H1 (cell line): ENCODE data around the gene GPS2. TPM values are rescaled to one million over a fixed set of nuclear protein-coding genes. Genes with fewer than 3 reads are reported as not detected.

Experiments used
- CTCF ChIA-PET: fragments of 300-600 bp; sonication (Branson Sonifier 250); formaldehyde crosslinking; loops from one replicate; lab custom pipeline; 2021; ENCODE audit not compliant: partially characterized antibody; lab: Charles Lee
- POLR2A ChIA-PET: fragments of 300-600 bp; sonication (Branson Sonifier 250); formaldehyde crosslinking; loops from one replicate; lab custom pipeline; 2021; ENCODE audit warnings: inconsistent platforms; ENCODE audit not compliant: partially characterized antibody; lab: Charles Lee
- DNase-seq, 2 experiments: peaks; one replicate each; pipeline versions ENCODE4 v3.0.0 to v3.0.0-alpha.2; 2010 to 2022; ENCODE audit warnings: low spot score in 2 of 2, low read depth in 1 of 2, mixed read lengths in 1 of 2
- FAIRE-seq: peaks from 2 replicates; lab custom pipeline; 2011; peaks lifted over from hg19 to GRCh38; lab: Jason Lieb, UNC
- H2AFZ ChIP-seq: 2 replicates; pipeline ENCODE4 v1.8.1; 2012; ENCODE audit warnings: low read length, inconsistent platforms
- H2AK5ac ChIP-seq: 2 replicates; pipeline ENCODE4 v1.6.1; 2013; ENCODE audit warnings: low read depth, low read length
- H2BK120ac ChIP-seq: replicated peaks from 2 replicates; pipeline ENCODE3; 2013; ENCODE audit warnings: low read depth, low read length, inconsistent platforms
- H2BK12ac ChIP-seq: 2 replicates; pipeline ENCODE4 v1.6.1; 2013; ENCODE audit warnings: low read depth, low read length
- H2BK15ac ChIP-seq: 2 replicates; pipeline ENCODE4 v1.6.1; 2013; ENCODE audit warnings: low read length
- H2BK20ac ChIP-seq: 2 replicates; pipeline ENCODE4 v1.6.1; 2013; ENCODE audit warnings: low read length
- H2BK5ac ChIP-seq: 2 replicates; pipeline ENCODE4 v1.6.1; 2013; ENCODE audit warnings: low read depth, low read length
- H3K14ac ChIP-seq: 2 replicates; pipeline ENCODE4 v1.6.1; 2013; ENCODE audit warnings: inconsistent platforms; ENCODE audit not compliant: insufficient read length
- H3K18ac ChIP-seq: 2 replicates; pipeline ENCODE4 v1.6.1; 2013; ENCODE audit warnings: low read length; ENCODE audit errors: extremely low read depth
- H3K23ac ChIP-seq: 2 replicates; pipeline ENCODE4 v1.6.1; 2013; ENCODE audit warnings: inconsistent platforms; ENCODE audit not compliant: insufficient read length
- H3K23me2 ChIP-seq: 2 replicates; pipeline ENCODE4 v1.6.1; 2013; ENCODE audit warnings: low read depth, low read length
- H3K27ac ChIP-seq: 2 replicates; pipeline ENCODE4 v1.6.1; 2011; ENCODE audit warnings: low read depth, low read length, inconsistent platforms
- H3K27me3 ChIP-seq, 4 experiments: replicated peaks in 1 of 4; 1 replicate in 1 of 4; 2 replicates in 3 of 4; pipeline versions ENCODE4 v1.6.1 to v1.8.1; 2011 to 2013; ENCODE audit warnings: low read length in 3 of 4, mild to moderate bottlenecking in 3 of 4, inconsistent platforms in 2 of 4, mixed read lengths in 2 of 4, moderate library complexity in 1 of 4; ENCODE audit not compliant: control insufficient read depth in 3 of 4, insufficient read depth in 3 of 4; ENCODE audit errors: extremely low read depth in 1 of 4
- H3K36me3 ChIP-seq, 4 experiments: 2 replicates each; pipeline versions ENCODE4 v1.6.1 to v1.8.1; 2011 to 2013; ENCODE audit warnings: mild to moderate bottlenecking in 4 of 4, low read length in 3 of 4, moderate library complexity in 2 of 4, control low read depth in 1 of 4, inconsistent platforms in 1 of 4; ENCODE audit not compliant: insufficient read depth in 4 of 4, control insufficient read depth in 2 of 4
- H3K4ac ChIP-seq: replicated peaks from 2 replicates; pipeline ENCODE3; 2013; ENCODE audit warnings: low read length, low read depth, mixed read lengths, inconsistent platforms; ENCODE audit not compliant: insufficient read length
- H3K4me1 ChIP-seq, 4 experiments: replicated peaks in 1 of 4; 1 replicate in 1 of 4; 2 replicates in 3 of 4; pipeline versions ENCODE4 v1.6.1 to v1.8.1; 2011 to 2013; ENCODE audit warnings: low read length in 3 of 4, inconsistent platforms in 2 of 4, mixed read lengths in 1 of 4; ENCODE audit not compliant: insufficient read depth in 4 of 4, control insufficient read depth in 3 of 4
- H3K4me2 ChIP-seq, 2 experiments: 2 replicates each; pipeline versions ENCODE4 v1.6.1 to v1.8.1; 2011 to 2013; ENCODE audit warnings: low read depth in 2 of 2, low read length in 2 of 2, control low read depth in 1 of 2, inconsistent platforms in 1 of 2, mild to moderate bottlenecking in 1 of 2; ENCODE audit not compliant: insufficient read depth in 1 of 2
- H3K4me3 ChIP-seq, 4 experiments: fragments of 200-600, 300-600 bp in 1 of 4; sonication (generic), shearing (Covaris generic), sonication (Bioruptor Twin) in 1 of 4; 2 replicates each; pipeline versions ENCODE4 v1.5.1 to v1.8.1; 2011 to 2016; ENCODE audit warnings: low read length in 4 of 4, low read depth in 3 of 4, control low read depth in 2 of 4, inconsistent platforms in 2 of 4, mild to moderate bottlenecking in 2 of 4, mixed read lengths in 1 of 4, moderate library complexity in 1 of 4; ENCODE audit not compliant: insufficient read depth in 2 of 4; ENCODE audit errors: extremely low read depth in 1 of 4
- H3K56ac ChIP-seq: replicated peaks from 2 replicates; pipeline ENCODE3; 2013; ENCODE audit warnings: low read depth, mild to moderate bottlenecking, mixed read lengths, low read length, inconsistent platforms; ENCODE audit not compliant: insufficient read length
- H3K79me1 ChIP-seq: 2 replicates; pipeline ENCODE4 v1.6.1; 2013; ENCODE audit warnings: low read depth, low read length, control low read depth
- H3K79me2 ChIP-seq, 2 experiments: 2 replicates each; pipeline versions ENCODE4 v1.6.1 to v1.8.1; 2012 to 2013; ENCODE audit warnings: low read length in 2 of 2, mild to moderate bottlenecking in 2 of 2, inconsistent platforms in 1 of 2; ENCODE audit not compliant: insufficient read depth in 2 of 2, control insufficient read depth in 1 of 2
- H3K9ac ChIP-seq, 4 experiments: replicated peaks in 1 of 4; 1 replicate in 1 of 4; 2 replicates in 3 of 4; pipeline versions ENCODE4 v1.6.1 to v1.8.1; 2011 to 2013; ENCODE audit warnings: low read depth in 3 of 4, low read length in 3 of 4, control low read depth in 2 of 4, mild to moderate bottlenecking in 2 of 4, moderate library complexity in 2 of 4, inconsistent platforms in 1 of 4; ENCODE audit errors: extremely low read depth in 1 of 4
- H3K9me3 ChIP-seq, 2 experiments: 2 replicates each; pipeline versions ENCODE4 v1.6.1 to v1.8.1; 2012 to 2013; ENCODE audit warnings: mild to moderate bottlenecking in 2 of 2, moderate library complexity in 2 of 2, control low read depth in 1 of 2, inconsistent platforms in 1 of 2, low read depth in 1 of 2, low read length in 1 of 2, mixed read lengths in 1 of 2; ENCODE audit not compliant: insufficient read depth in 2 of 2
- H4K20me1 ChIP-seq, 2 experiments: replicated peaks in 1 of 2; 2 replicates each; pipeline versions ENCODE3 to v1.8.1; 2011 to 2013; ENCODE audit warnings: inconsistent platforms in 2 of 2, low read length in 2 of 2, mild to moderate bottlenecking in 1 of 2; ENCODE audit not compliant: insufficient read depth in 2 of 2, control insufficient read depth in 1 of 2
- H4K5ac ChIP-seq: 2 replicates; pipeline ENCODE4 v1.6.1; 2013; ENCODE audit warnings: low read length, low read depth, mixed read lengths, inconsistent platforms; ENCODE audit not compliant: insufficient read length
- H4K8ac ChIP-seq: 2 replicates; pipeline ENCODE4 v1.8.0; 2013; ENCODE audit warnings: mild to moderate bottlenecking, moderate library complexity, low read length, inconsistent platforms; ENCODE audit not compliant: insufficient read depth; ENCODE audit errors: extremely low read depth
- H4K91ac ChIP-seq: replicated peaks from 2 replicates; pipeline ENCODE3; 2013; ENCODE audit warnings: low read length, mixed read lengths, inconsistent platforms; ENCODE audit not compliant: insufficient read length
- CBX8 ChIP-seq: fragments of 300-800, 300-1000 bp; sonication (generic); IDR thresholded peaks from 2 replicates; pipeline ENCODE4 v1.7.1; 2016; ENCODE audit warnings: low read depth, low read length, borderline replicate concordance
- POLR2AphosphoS5 ChIP-seq: IDR thresholded peaks from 2 replicates; pipeline ENCODE4 v1.6.1; 2011; ENCODE audit warnings: low read depth, low read length
- WGBS, 2 experiments: shearing (Covaris generic) in 1 of 2; methylation state at CpG; one replicate each; pipeline versions ENCODE4 v1.1.6 to v1.1.7; 2013 to 2015; ENCODE audit warnings: low lambda C conversion rate in 2 of 2, mixed read lengths in 2 of 2, inconsistent platforms in 1 of 2, low coverage in 1 of 2, missing lambda C conversion rate in 1 of 2; ENCODE audit not compliant: insufficient replicate concordance in 2 of 2, insufficient coverage in 1 of 2, insufficient read length in 1 of 2; ENCODE audit errors: extremely low coverage in 1 of 2, missing lambda C conversion rate in 1 of 2; 5-methylcytosine and 5-hydroxymethylcytosine counted together
- polyA plus RNA-seq, 7 experiments: library from polyadenylated mRNA; depleted of rRNA in 3 of 7; stranded (reverse) in 5 of 7; unstranded in 2 of 7; fragments of >200 nt in 5 of 7; fragments of 200-250 nt in 2 of 7; gene quantifications; 1 replicate in 5 of 7; 2 replicates in 1 of 7; 4 replicates in 1 of 7; pipeline versions ENCODE4 v1.2.1 to v1.2.3, GENCODE V29; 2011 to 2013; ENCODE audit warnings: missing spikeins in 2 of 7, mixed read lengths in 2 of 7
- total RNA-seq: library from RNA; stranded (reverse); fragmentation: NEBNext Ultra II Directional; extraction: Animal tissue kit (Norgen Biotek cat#: 25700); gene quantifications from 2 replicates; pipeline ENCODE4 v1.2.1, GENCODE V29; 2021

Gene GPS2
- total and polyA plus RNA-seq, 2 of the 8 experiments (the other 6 are each of a cell fraction or from before 2014, with no cell fraction given), result 67.0 to 152 TPM

- no peak overlapping the region for H4K5ac ChIP-seq
- H2AFZ ChIP-seq, result no peak overlapping the region
- no peak overlapping the region for H3K14ac ChIP-seq
- H3K27ac ChIP-seq, result no peak overlapping the region
- no peak overlapping the region for H2BK12ac ChIP-seq
- H4K20me1 ChIP-seq, result peaks cover 21 to 28% of the 10 kb centered on the region in 2 experiments
- no peak overlapping the region for H2BK15ac ChIP-seq
- H3K36me3 ChIP-seq, result peaks cover 27 to 51% (median 36%) of the 10 kb centered on the region in 4 experiments
- H3K4me1 ChIP-seq, result peaks cover 0 to 16% (median 8%) of the 10 kb centered on the region in 4 experiments; a peak in 5 of 7 replicates
- POLR2A ChIA-PET, result interaction anchor here (0.8 to 11.3 kb wide), 32 partner anchors 8 to 291 kb away, joined by 3 to 223 read pairs (median 8); partner anchors contain the start of genes ACADVL, ACAP1, CD68 and CLDN7
- DNase-seq (no peak), FAIRE-seq (no peak)
- no peak overlapping the region for H2BK120ac ChIP-seq
- H3K23ac ChIP-seq, result no peak overlapping the region
- H3K79me1 ChIP-seq, result peaks cover 12% of the 10 kb centered on the region
- H3K23me2 ChIP-seq, result peaks cover 10% of the 10 kb centered on the region
- H3K4me3 ChIP-seq, result no peak overlapping the region
- H3K18ac ChIP-seq, result no peak overlapping the region
- H4K91ac ChIP-seq, result no peak overlapping the region
- H3K56ac ChIP-seq, result no peak overlapping the region
- TF ChIP-seq POLR2AphosphoS5 (peak; percentile 78; the same call in 1 of the 2 replicates), CBX8 (no peak)
- peaks cover 17 to 43% of the 10 kb centered on the region in 2 experiments for H3K79me2 ChIP-seq
- H3K27me3 ChIP-seq, result no peaks in the 10 kb centered on the region
- peak overlapping the region in 1 of 2 experiments; percentile 67; a peak in 1 of 4 replicates for H3K4me2 ChIP-seq
- no peak overlapping the region for H3K9ac ChIP-seq
- H2BK20ac ChIP-seq, result no peak overlapping the region
- WGBS, 2 experiments, result 90% methylated on average over 7 of the region's 7 CpGs; no CpG with 5 or more reads in 1 of the 2 experiments
- CTCF ChIA-PET, result interaction anchor here (0.7 to 3.3 kb wide), 23 partner anchors 10 to 254 kb away, joined by 3 to 17 read pairs (median 4); partner anchors contain the start of genes ACADVL, ACAP1, DLG4 and GABARAP
- H3K9me3 ChIP-seq, result no peaks in the 10 kb centered on the region
- no peak overlapping the region for H3K4ac ChIP-seq
- no peak overlapping the region for H2AK5ac ChIP-seq
- H2BK5ac ChIP-seq, result no peak overlapping the region
- H4K8ac ChIP-seq, result no peak overlapping the region
Measured at GRCh38 chr17:7312432-7313087, 2.6 kb downstream of the GPS2 start.
